Measurements from ENCODE around the gene STRA6. TPM values are rescaled to one million over a fixed set of nuclear protein-coding genes. Genes with fewer than 3 reads are reported as not detected.
A peak's percentile ranks its signal among the peaks of the same experiment; 100 is the strongest.

The STRA6 gene
- total RNA-seq, 6 experiments from 2014 or later: 0.12 TPM; not detected in 5

- ATAC-seq: no peak
- Histone ChIP-seq H3K4me1 (peaks cover 0 to 3% (median 0%) of the 10 kb centered on the region in 4 donors), H3K9me3 (no peaks in the 10 kb centered on the region), H3K27me3 (no peaks in the 10 kb centered on the region), H3K27ac (no peak overlapping the region), H3K4me3 (no peak overlapping the region), H3K36me3 (no peaks in the 10 kb centered on the region)
- intact Hi-C loops (cut with DNase I): no loop called here
- DNase-seq: no peak
- WGBS (ENCODE audit: insufficient coverage, low coverage, low lambda C conversion rate, missing lambda C conversion rate): 75% methylated on average over 5 of the region's 8 CpGs
- TF ChIP-seq, protein P1, sequence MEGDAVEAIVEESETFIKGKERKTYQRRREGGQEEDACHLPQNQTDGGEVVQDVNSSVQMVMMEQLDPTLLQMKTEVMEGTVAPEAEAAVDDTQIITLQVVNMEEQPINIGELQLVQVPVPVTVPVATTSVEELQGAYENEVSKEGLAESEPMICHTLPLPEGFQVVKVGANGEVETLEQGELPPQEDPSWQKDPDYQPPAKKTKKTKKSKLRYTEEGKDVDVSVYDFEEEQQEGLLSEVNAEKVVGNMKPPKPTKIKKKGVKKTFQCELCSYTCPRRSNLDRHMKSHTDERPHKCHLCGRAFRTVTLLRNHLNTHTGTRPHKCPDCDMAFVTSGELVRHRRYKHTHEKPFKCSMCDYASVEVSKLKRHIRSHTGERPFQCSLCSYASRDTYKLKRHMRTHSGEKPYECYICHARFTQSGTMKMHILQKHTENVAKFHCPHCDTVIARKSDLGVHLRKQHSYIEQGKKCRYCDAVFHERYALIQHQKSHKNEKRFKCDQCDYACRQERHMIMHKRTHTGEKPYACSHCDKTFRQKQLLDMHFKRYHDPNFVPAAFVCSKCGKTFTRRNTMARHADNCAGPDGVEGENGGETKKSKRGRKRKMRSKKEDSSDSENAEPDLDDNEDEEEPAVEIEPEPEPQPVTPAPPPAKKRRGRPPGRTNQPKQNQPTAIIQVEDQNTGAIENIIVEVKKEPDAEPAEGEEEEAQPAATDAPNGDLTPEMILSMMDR (IDR thresholded peaks at IDR 0.05): no peak
- TF ChIP-seq POLR2A (IDR thresholded peaks at IDR 0.05): no peak
Observed at GRCh38 chr15:74200871-74201419, 1.6 kb downstream of the STRA6 start.

- DNase-seq (no peak), ATAC-seq (peak in 2 of 4 donors; percentile 75 to 87)
- no peaks in the 10 kb centered on the region for H3K9me3 ChIP-seq
- no peak for TF ChIP-seq POLR2A (IDR thresholded peaks at IDR 0.05)
- TF ChIP-seq, protein P1 (IDR thresholded peaks at IDR 0.05): no peak
- 20% methylated on average over 1 of the region's 1 CpG for WGBS (ENCODE audit: insufficient coverage, low coverage, low lambda C conversion rate, missing lambda C conversion rate)
- H3K36me3 ChIP-seq: no peaks in the 10 kb centered on the region
- H3K4me3 ChIP-seq: no peak overlapping the region
- H3K27me3 ChIP-seq: no peaks in the 10 kb centered on the region
- H3K27ac ChIP-seq: no peak overlapping the region
- intact Hi-C loops (cut with DNase I): no loop called here
- H3K4me1 ChIP-seq: peaks cover 0 to 3% (median 0%) of the 10 kb centered on the region in 4 donors
Observed at GRCh38 chr15:74200412-74200815, 2.2 kb downstream of the STRA6 start.

- H3K27ac ChIP-seq: no peak overlapping the region
- WGBS (ENCODE audit: insufficient coverage, low coverage, low lambda C conversion rate, missing lambda C conversion rate): no CpG with 5 or more reads among the region's 6 CpGs
- H3K27me3 ChIP-seq: no peaks in the 10 kb centered on the region
- intact Hi-C loops (cut with DNase I): no loop called here
- no peak for TF ChIP-seq POLR2A (IDR thresholded peaks at IDR 0.05)
- TF ChIP-seq, protein P1 (IDR thresholded peaks at IDR 0.05): no peak
- H3K9me3 ChIP-seq: no peaks in the 10 kb centered on the region
- peaks cover 0 to 3% (median 0%) of the 10 kb centered on the region in 4 donors for H3K4me1 ChIP-seq
- no peak for DNase-seq
- no peak for ATAC-seq
- no peak overlapping the region for H3K4me3 ChIP-seq
- no peaks in the 10 kb centered on the region for H3K36me3 ChIP-seq
Observed at GRCh38 chr15:74199297-74199652, 3.3 kb downstream of the STRA6 start.

GRCh38 chr15:74197176-74197965, 5.2 kb downstream of the STRA6 start:
- no peak for DNase-seq
- no peak for TF ChIP-seq POLR2A (IDR thresholded peaks at IDR 0.05)
- TF ChIP-seq, protein P1 (IDR thresholded peaks at IDR 0.05): no peak
- no peaks in the 10 kb centered on the region for H3K9me3 ChIP-seq
- 100% methylated on average over 1 of the region's 9 CpGs for WGBS (ENCODE audit: insufficient coverage, low coverage, low lambda C conversion rate, missing lambda C conversion rate)
- ATAC-seq: no peak
- H3K27me3 ChIP-seq: no peaks in the 10 kb centered on the region
- no peak overlapping the region for H3K4me3 ChIP-seq
- H3K4me1 ChIP-seq: peaks cover 0 to 3% (median 0%) of the 10 kb centered on the region in 4 donors
- H3K36me3 ChIP-seq: no peaks in the 10 kb centered on the region
- intact Hi-C loops (cut with DNase I): no loop called here
- no peak overlapping the region for H3K27ac ChIP-seq
